Astrocyte (in vitro differentiated cells and primary cell): ENCODE data around the gene POTEI.
"Not testable (repeated sequence)": the region's sequence is repeated elsewhere in the genome, so short reads cannot be mapped to it uniquely, and the experiment has no call there.

Source experiments
- EZH2 ChIP-seq: IDR thresholded peaks from 2 replicates; pipeline ENCODE4 v1.6.1; 2012; ENCODE audit warnings: mild to moderate bottlenecking, low read length, inconsistent platforms; ENCODE audit not compliant: insufficient read depth
- TF ChIP-seq, protein P1 (sequence below): IDR thresholded peaks from 2 replicates; pipeline ENCODE4 v1.5.1; 2011; ENCODE audit warnings: low read depth, mild to moderate bottlenecking, inconsistent platforms, low read length, moderate library complexity; ENCODE audit not compliant: insufficient read depth

DNA sequence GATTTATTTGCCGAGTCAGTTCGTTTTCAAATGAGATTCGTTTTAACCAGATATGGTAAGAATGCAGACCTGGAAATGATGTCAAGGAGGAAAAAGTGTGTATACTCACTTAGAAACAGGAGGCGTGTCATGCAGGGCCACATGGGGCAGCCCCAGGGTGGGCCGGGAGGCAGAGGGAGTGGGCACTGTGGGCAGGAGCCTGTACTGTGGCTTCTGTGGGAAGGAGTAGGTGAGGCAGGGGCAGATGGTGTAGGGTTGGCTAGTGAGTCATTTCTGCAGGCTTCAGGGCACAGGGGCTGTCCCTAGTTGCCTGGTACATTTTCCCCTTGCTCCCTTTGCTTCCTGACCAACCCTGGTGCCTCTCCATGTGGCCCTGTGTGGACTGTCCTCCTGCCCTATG lies 22.1 kb upstream of the POTEI start:
- TF ChIP-seq, protein P1, sequence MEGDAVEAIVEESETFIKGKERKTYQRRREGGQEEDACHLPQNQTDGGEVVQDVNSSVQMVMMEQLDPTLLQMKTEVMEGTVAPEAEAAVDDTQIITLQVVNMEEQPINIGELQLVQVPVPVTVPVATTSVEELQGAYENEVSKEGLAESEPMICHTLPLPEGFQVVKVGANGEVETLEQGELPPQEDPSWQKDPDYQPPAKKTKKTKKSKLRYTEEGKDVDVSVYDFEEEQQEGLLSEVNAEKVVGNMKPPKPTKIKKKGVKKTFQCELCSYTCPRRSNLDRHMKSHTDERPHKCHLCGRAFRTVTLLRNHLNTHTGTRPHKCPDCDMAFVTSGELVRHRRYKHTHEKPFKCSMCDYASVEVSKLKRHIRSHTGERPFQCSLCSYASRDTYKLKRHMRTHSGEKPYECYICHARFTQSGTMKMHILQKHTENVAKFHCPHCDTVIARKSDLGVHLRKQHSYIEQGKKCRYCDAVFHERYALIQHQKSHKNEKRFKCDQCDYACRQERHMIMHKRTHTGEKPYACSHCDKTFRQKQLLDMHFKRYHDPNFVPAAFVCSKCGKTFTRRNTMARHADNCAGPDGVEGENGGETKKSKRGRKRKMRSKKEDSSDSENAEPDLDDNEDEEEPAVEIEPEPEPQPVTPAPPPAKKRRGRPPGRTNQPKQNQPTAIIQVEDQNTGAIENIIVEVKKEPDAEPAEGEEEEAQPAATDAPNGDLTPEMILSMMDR = not testable (repeated sequence)
- not testable (repeated sequence) for TF ChIP-seq EZH2
